K562 (cell line): ENCODE results near the gene GIMAP7. TPM values are rescaled to one million over a fixed set of nuclear protein-coding genes. Genes with fewer than 3 reads are reported as not detected.
A peak's percentile ranks its signal among the peaks of the same experiment; 100 is the strongest.

Source experiments
- ATAC-seq: fragments of 200-7000 bp; cut with Tn5 transposase; 3 replicates; pipeline ENCODE4 v1.9.1; 2020; ENCODE audit warnings: moderate library complexity
- BruUV-seq: library from RNA; stranded (reverse); fragments of 400-500 nt; replicated peaks from 2 replicates; lab custom pipeline; 2021; lab: Mats Ljungman, UMichigan
- CTCF ChIA-PET: fragments of 300-600 bp; formaldehyde crosslinking; extraction: SDS; loops from one replicate; lab custom pipeline; 2021; ENCODE audit warnings: low intra/inter-chr PET ratio; lab: Yijun Ruan, JAX
- POLR2A ChIA-PET: fragments of 300-600, 350-650 bp; sonication (Branson Sonifier 250); formaldehyde crosslinking; extraction: SDS; loops from one replicate; lab custom pipeline; 2021; ENCODE audit warnings: antibody characterized with exemption, inconsistent platforms; lab: Yijun Ruan, JAX
- DNase-seq, 4 experiments: peaks; one replicate each; pipeline versions ENCODE4 v3.0.0 to v3.0.0-alpha.2; 2011 to 2018; ENCODE audit warnings: low spot score in 3 of 4, mixed read lengths in 3 of 4; ENCODE audit errors: extremely low read depth in 1 of 4
- FAIRE-seq: peaks from 2 replicates; lab custom pipeline; 2011; peaks lifted over from hg19 to GRCh38; lab: Jason Lieb, UNC
- H2AFZ ChIP-seq: 2 replicates; pipeline ENCODE4 v1.6.0; 2011; ENCODE audit warnings: low read depth, low read length, control low read depth, inconsistent platforms
- H3K27ac ChIP-seq: fragments of 200-600 bp; 3 replicates; pipeline ENCODE4 v1.8.0; 2011; ENCODE audit warnings: low read depth, mild to moderate bottlenecking, control low read depth, inconsistent platforms, low read length, moderate library complexity, mixed read lengths; ENCODE audit errors: extremely low read depth
- H3K27me3 ChIP-seq, 2 experiments: fragments of 300-600 bp in 1 of 2; 2 replicates in 1 of 2; 3 replicates in 1 of 2; pipeline versions ENCODE4 v1.6.0 to v1.8.0; 2011; ENCODE audit warnings: inconsistent platforms in 2 of 2, low read length in 2 of 2, mild to moderate bottlenecking in 1 of 2, mixed read lengths in 1 of 2, moderate library complexity in 1 of 2; ENCODE audit not compliant: control insufficient read depth in 2 of 2, insufficient read depth in 2 of 2
- H3K36me3 ChIP-seq: fragments of 300-600 bp; 3 replicates; pipeline ENCODE4 v1.8.0; 2011; ENCODE audit warnings: mild to moderate bottlenecking, low read length, inconsistent platforms; ENCODE audit not compliant: control insufficient read depth, insufficient read depth
- H3K4me1 ChIP-seq, 2 experiments: fragments of 200-600 bp in 1 of 2; replicated peaks in 1 of 2; 2 replicates in 1 of 2; 3 replicates in 1 of 2; pipeline versions ENCODE4 v1.5.1 to v1.8.0; 2011; ENCODE audit warnings: inconsistent platforms in 2 of 2, low read length in 2 of 2, mild to moderate bottlenecking in 1 of 2, mixed read lengths in 1 of 2, moderate library complexity in 1 of 2; ENCODE audit not compliant: control insufficient read depth in 2 of 2, insufficient read depth in 2 of 2
- H3K4me2 ChIP-seq: 2 replicates; pipeline ENCODE4 v1.6.1; 2011; ENCODE audit warnings: low read length, control low read depth, inconsistent platforms, mixed read lengths; ENCODE audit not compliant: insufficient read depth
- H3K4me3 ChIP-seq: fragments of 200-600 bp; sonication (generic), shearing (Covaris generic); 2 replicates; pipeline ENCODE4 v1.5.1; 2016; ENCODE audit warnings: control low read depth, inconsistent platforms
- H3K79me2 ChIP-seq: fragments of 200-600 bp; 3 replicates; pipeline ENCODE4 v1.8.0; 2011; ENCODE audit warnings: low read length, inconsistent platforms; ENCODE audit not compliant: control insufficient read depth, insufficient read depth
- H3K9ac ChIP-seq, 2 experiments: 2 replicates each; pipeline versions ENCODE4 v1.6.0 to v1.6.1; 2011; ENCODE audit warnings: low read depth in 2 of 2, low read length in 2 of 2, control low read depth in 1 of 2, inconsistent platforms in 1 of 2, mild to moderate bottlenecking in 1 of 2, mixed read lengths in 1 of 2; ENCODE audit not compliant: insufficient read depth in 1 of 2
- H3K9me1 ChIP-seq: one replicate; pipeline ENCODE4 v1.6.0; 2011; ENCODE audit warnings: inconsistent platforms, mild to moderate bottlenecking, low read length, moderate library complexity; ENCODE audit not compliant: control insufficient read depth, insufficient read depth
- H3K9me3 ChIP-seq: replicated peaks from 2 replicates; pipeline ENCODE4 v1.5.1; 2011; ENCODE audit warnings: low read depth, low read length, inconsistent platforms; ENCODE audit not compliant: control insufficient read depth, insufficient read depth
- H4K20me1 ChIP-seq: replicated peaks from 2 replicates; pipeline ENCODE4 v1.6.1; 2011; ENCODE audit warnings: low read length, inconsistent platforms, mixed read lengths; ENCODE audit not compliant: control insufficient read depth, insufficient read depth
- FOXO4 ChIP-seq: fragments of 450-650 bp; formaldehyde crosslinking; IDR thresholded peaks from 2 replicates; pipeline ENCODE4 v1.4.0; 2020; ENCODE audit warnings: mild to moderate bottlenecking, moderate library complexity
- GTF2E2 ChIP-seq: fragments of 200-800 bp; sonication (Bioruptor generic); IDR thresholded peaks from 2 replicates; pipeline ENCODE4 v1.6.1; 2016; ENCODE audit warnings: missing genetic modification characterization, missing compliant biosample characterization
- HDAC8 ChIP-seq: fragments of 450-650 bp; IDR thresholded peaks from 2 replicates; pipeline ENCODE4 v1.6.1; 2016; ENCODE audit warnings: mild to moderate bottlenecking, missing genetic modification characterization, moderate library complexity, missing compliant biosample characterization
- HMG20A ChIP-seq: fragments of 450-650 bp; formaldehyde crosslinking; conservative IDR thresholded peaks from 2 replicates; pipeline ENCODE4 v1.4.0; 2020; ENCODE audit warnings: mild to moderate bottlenecking, mixed read lengths
- KLF13 ChIP-seq: fragments of 450-650 bp; IDR thresholded peaks from 2 replicates; pipeline ENCODE4 v1.6.1; 2016; ENCODE audit warnings: missing genetic modification characterization, low read depth, mild to moderate bottlenecking, missing compliant biosample characterization, moderate library complexity, borderline replicate concordance
- NR0B1 ChIP-seq: fragments of 450-650 bp; IDR thresholded peaks from one replicate; pipeline ENCODE4 v1.6.1; 2018; ENCODE audit warnings: mild to moderate bottlenecking, moderate library complexity; ENCODE audit not compliant: partially characterized antibody
- POLR2AphosphoS2 ChIP-seq: IDR thresholded peaks from 2 replicates; pipeline ENCODE4 v1.6.1; 2012; ENCODE audit warnings: low read length, improper control_type of control experiment
- RFX5 ChIP-seq: IDR thresholded peaks from 2 replicates; pipeline ENCODE4 v1.6.1; 2011; ENCODE audit warnings: low read depth, mild to moderate bottlenecking, improper control_type of control experiment, low read length
- STAT5B ChIP-seq: fragments of 250-450 bp; sonication (Bioruptor Pico); IDR thresholded peaks from 2 replicates; pipeline ENCODE4 v1.8.0; 2021; ENCODE audit warnings: mild to moderate bottlenecking, inconsistent platforms
- TAF15 ChIP-seq: fragments of 200-400 bp; formaldehyde crosslinking; IDR thresholded peaks from 2 replicates; pipeline ENCODE4 v1.6.1; 2017; ENCODE audit warnings: mild to moderate bottlenecking, low read depth, low read length, moderate library complexity
- ZBTB49 ChIP-seq: sonication (generic); formaldehyde crosslinking; IDR thresholded peaks from 2 replicates; pipeline ENCODE4 v1.8.0; 2022; ENCODE audit warnings: missing genetic modification reagents, mild to moderate bottlenecking, borderline replicate concordance
- ZNF217 ChIP-seq: sonication (generic); formaldehyde crosslinking; IDR thresholded peaks from 2 replicates; pipeline ENCODE4 v1.8.0; 2022; ENCODE audit warnings: mild to moderate bottlenecking, missing genetic modification reagents
- ZNF644 ChIP-seq: fragments of 200-800 bp; sonication (Bioruptor generic); IDR thresholded peaks from 2 replicates; pipeline ENCODE4 v1.6.1; 2016; ENCODE audit warnings: low read depth, missing genetic modification characterization, missing compliant biosample characterization
- ZNF655 ChIP-seq: fragments of 250-450 bp; sonication (Bioruptor Pico); IDR thresholded peaks from 2 replicates; pipeline ENCODE4 v1.5.0; 2021
- ZNF717 ChIP-seq: fragments of 250-450 bp; sonication (Bioruptor Pico); IDR thresholded peaks from 2 replicates; pipeline ENCODE4 v1.5.0; 2021
- WGBS: fragments of 100-300 bp; shearing (Covaris generic); methylation state at CpG from one replicate; pipeline ENCODE4 v1.1.6; 2016; ENCODE audit warnings: low coverage, mixed read lengths; ENCODE audit not compliant: insufficient coverage; ENCODE audit errors: missing lambda C conversion rate; 5-methylcytosine and 5-hydroxymethylcytosine counted together
- in situ Hi-C: fragments of 300-500 bp; cut with MboI; formaldehyde crosslinking; loops from 4 replicates; pipeline ENCODE4 v1.15.0; 2018; ENCODE audit warnings: inconsistent platforms, mixed read lengths
- intact Hi-C: fragments of 100-400 bp; cut with micrococcal nuclease; formaldehyde crosslinking; loops from 2 replicates; pipeline ENCODE4 v1.14.2; 2022
- polyA plus RNA-seq, 8 experiments: library from polyadenylated mRNA; depleted of rRNA in 4 of 8; stranded (reverse) in 5 of 8; unstranded in 3 of 8; fragments of >200 nt; fragmentation: Nextera tagmentation in 2 of 8; fragmentation: Illumina TruSeq in 1 of 8; extraction: Ambion mirVana in 2 of 8; extraction: Trizol in 1 of 8; gene quantifications; 2 replicates each; pipeline versions ENCODE4 v1.2.1 to v1.2.3, GENCODE V29; 2011 to 2014; ENCODE audit warnings: inconsistent platforms in 1 of 8, missing spikeins in 1 of 8
- total RNA-seq, 7 experiments: library from RNA; depleted of rRNA in 6 of 7; stranded (reverse); fragments of >200 nt in 6 of 7; fragmentation: Illumina TruSeq in 2 of 7; extraction: Trizol in 2 of 7; gene quantifications; 2 replicates each; pipeline versions ENCODE4 v1.2.1 to v1.2.3, GENCODE V29; 2011 to 2021; ENCODE audit warnings: low replicate concordance in 1 of 7

The GIMAP7 gene
- total and polyA plus RNA-seq, 9 of the 15 experiments (the other 6 are each of a cell fraction or from before 2014, with no cell fraction given): 0.42 TPM; not detected in 8

GRCh38 chr7:150564006-150564405 lies 49.3 kb downstream of the GIMAP7 start:
- Histone ChIP-seq H4K20me1 (no peaks in the 10 kb centered on the region), H3K36me3 (no peaks in the 10 kb centered on the region), H3K9ac (no peak overlapping the region), H3K4me2 (no peak overlapping the region), H3K27ac (no peak overlapping the region), H3K4me1 (no peaks in the 10 kb centered on the region), H3K79me2 (no peaks in the 10 kb centered on the region), H3K9me1 (no peaks in the 10 kb centered on the region), H3K27me3 (peaks cover 0 to 9% of the 10 kb centered on the region in 2 experiments; a peak in 2 of 5 replicates), H2AFZ (no peak overlapping the region), H3K9me3 (0 out of 2 replicates have a peak, but pooled peaks cover 2% of the 10 kb centered on the region), H3K4me3 (no peak overlapping the region)
- ChIA-PET CTCF (no interaction called here), POLR2A (no interaction called here)
- DNase-seq: no peak
- no TSS peak for BruUV-seq
- intact Hi-C loops (no loop called here), in situ Hi-C loops (no loop called here)
- WGBS: 0% methylated on average over 5 of the region's 5 CpGs
- ATAC-seq: no peak
- TF ChIP-seq ZBTB49 (CRISPR knock-in tag) (no peak), TAF15 (no peak), STAT5B (CRISPR knock-in tag) (no peak), ZNF644 (tag) (no peak), RFX5 (no peak), NR0B1 (no peak), ZNF655 (CRISPR knock-in tag) (no peak), HDAC8 (tag) (no peak), FOXO4 (CRISPR knock-in tag) (no peak), KLF13 (tag) (no peak), POLR2AphosphoS2 (no peak), ZNF217 (CRISPR knock-in tag) (no peak), HMG20A (CRISPR knock-in tag) (no peak), ZNF717 (CRISPR knock-in tag) (no peak), GTF2E2 (tag) (no peak)
- FAIRE-seq: peak; percentile 26
